GM19351 (cell line): ENCODE measurements around the gene MTHFD1L.

Experiments
- ATAC-seq: cut with Tn5 transposase; IDR thresholded peaks from one replicate; pipeline ENCODE4 v1.9.1; 2021; ENCODE audit warnings: mild to moderate bottlenecking, moderate library complexity; ENCODE audit not compliant: unreplicated experiment

MTHFD1L gene

GRCh38 chr6:151009576-151009975, 144.1 kb downstream of the MTHFD1L start:
- ATAC-seq = no peak

DNA sequence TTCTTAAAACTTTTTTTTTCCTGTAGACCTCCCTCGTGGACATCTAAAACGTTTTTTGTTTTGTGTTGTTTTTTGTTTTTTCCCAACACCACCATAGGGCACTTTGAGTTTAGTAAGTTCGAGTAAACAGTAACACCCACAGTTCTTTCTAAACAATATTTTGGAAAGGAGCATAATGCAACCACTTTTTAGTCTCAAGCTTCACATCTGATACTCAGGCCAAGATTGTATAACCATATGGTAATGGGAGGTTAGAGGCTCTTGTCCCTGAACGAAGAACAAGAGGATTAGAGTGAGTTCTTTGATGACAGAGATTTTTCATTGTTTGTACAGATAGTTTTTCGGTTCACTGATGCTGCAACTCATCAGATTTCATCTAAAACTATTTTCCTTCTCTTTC, 144.6 kb downstream of the MTHFD1L start:
- no peak for ATAC-seq

DNA sequence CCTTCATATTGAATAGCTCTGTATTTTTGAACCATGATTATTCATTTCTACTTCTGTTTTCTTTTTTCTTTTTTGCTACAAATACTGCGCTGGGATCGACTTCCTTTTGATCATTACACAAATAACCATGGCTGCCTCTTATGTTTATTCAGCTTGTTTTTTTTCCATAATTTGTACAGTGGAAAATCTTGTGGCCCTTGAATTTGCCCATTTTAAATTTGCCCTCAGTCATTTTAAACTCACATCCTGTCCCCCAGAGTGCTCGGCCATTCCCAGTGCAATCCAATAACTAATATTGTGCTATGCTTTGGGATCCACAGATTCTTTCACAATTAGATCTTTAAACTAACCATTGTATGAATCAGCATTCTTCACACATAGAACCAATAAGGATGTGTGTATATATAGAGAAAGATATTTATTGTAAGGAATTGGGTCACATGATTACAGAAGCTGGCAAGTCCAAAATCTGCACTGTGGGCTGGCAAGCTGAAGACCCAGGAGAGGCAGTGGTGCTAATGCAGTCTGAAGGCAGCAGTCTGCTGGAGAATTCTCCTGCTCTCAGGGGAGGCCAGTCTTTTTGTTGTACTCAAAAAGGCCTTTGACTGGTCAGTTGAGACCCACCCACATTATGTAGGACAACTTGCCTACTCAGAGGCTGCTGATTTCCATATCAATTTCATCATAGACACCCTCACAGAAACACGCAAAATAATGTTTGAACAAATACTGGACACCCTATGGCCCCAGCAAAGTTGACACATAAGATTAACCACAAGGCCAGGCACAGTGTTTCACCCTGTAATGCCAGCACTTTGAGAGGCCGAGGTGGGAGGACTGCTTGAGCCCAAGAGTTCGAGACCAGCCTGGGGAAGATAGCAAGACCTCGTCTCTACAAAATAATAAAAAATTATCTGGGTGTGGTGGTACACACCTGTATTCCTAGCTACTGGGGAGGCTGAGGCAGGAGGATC, 147.1 kb downstream of the MTHFD1L start:
- no peak for ATAC-seq

DNA sequence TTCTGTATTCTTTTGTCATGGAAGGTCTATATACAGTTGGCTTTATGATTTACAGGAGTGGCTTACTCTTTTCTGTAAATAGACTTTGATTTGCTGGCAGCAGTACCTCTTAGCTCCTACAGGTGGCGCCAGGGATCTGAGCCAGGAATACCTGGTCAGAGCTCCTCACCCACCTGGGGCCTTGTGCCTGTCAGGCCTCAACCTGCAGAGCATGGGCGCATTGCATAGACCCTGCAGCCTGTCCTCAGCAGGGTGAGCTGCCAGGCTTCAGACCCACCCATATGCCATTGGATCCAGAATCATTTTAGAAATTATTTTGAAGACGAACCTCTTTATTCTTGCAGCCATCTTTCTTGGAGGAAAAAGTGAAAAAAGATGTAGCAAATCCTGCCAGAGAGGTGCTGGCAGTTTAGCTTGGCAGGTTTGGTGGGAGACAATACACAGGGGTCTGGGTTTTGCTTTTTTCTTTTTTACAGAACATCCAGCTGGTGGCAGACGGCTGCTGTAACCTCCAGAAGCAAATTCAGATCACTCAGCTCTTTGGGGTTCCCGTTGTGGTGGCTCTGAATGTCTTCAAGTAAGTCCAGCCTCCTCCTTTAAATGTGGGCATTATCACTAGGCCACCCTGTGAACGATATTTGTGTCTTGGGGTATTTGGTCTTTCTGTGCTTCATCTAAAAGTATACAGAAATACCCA, 149.1 kb downstream of the MTHFD1L start:
- ATAC-seq = peak; percentile 86

GRCh38 chr6:151015101-151015700, 149.7 kb downstream of the MTHFD1L start:
- no peak for ATAC-seq

- no peak for ATAC-seq
These were observed 150.6 kb downstream of the MTHFD1L start for GRCh38 chr6:151016107-151016506.

- ATAC-seq = no peak
These were observed 152.5 kb downstream of the MTHFD1L start for GRCh38 chr6:151018046-151018445.

- no peak for ATAC-seq
These were observed 153.6 kb downstream of the MTHFD1L start for GRCh38 chr6:151018911-151019782.

DNA sequence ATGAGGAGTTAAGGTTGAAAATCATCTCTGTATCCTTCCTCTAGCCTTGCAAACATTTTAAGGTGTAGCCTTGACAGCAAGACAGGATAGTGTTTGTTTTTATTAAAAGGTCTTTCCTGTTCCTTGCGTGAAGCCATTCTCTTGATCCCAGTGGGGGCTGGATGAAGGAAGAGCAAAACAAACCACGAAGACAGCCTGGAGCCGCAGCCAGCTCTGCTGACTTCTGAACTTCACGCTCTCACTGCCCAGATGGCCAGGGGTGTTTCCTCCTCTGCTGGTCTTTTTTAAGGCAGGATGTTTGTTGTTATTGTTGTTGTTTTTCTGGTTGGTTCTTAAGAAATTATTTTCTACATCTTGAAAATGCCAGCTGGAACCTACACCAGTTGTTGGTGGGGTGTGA, 156.4 kb downstream of the MTHFD1L start:
- ATAC-seq = no peak

DNA sequence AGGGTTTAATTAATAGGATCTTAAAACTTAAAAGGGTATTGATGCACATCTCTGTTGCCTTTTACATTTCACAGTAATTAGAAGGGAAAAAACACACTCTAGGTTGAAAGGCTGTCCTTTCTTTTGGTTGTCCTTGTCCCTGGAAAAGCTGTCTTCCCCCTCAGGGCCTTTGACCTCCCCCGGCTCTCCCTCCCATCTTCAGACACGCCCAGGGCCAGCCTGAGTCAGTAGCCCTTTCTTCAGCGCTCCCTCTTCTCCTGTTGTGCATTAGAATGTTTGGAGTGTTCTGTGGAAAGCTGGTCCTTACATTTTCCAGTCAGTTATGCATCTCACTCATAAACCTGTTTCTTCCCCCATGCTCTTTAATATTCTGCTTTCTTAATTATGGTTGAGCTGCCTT, 157.0 kb downstream of the MTHFD1L start:
- no peak for ATAC-seq

- ATAC-seq = no peak
These were observed 157.8 kb downstream of the MTHFD1L start for GRCh38 chr6:151023342-151023741.

- no peak for ATAC-seq
These were observed 159.1 kb downstream of the MTHFD1L start for GRCh38 chr6:151024597-151024996.

- no peak for ATAC-seq
These were observed 159.6 kb downstream of the MTHFD1L start for GRCh38 chr6:151025076-151025475.

DNA sequence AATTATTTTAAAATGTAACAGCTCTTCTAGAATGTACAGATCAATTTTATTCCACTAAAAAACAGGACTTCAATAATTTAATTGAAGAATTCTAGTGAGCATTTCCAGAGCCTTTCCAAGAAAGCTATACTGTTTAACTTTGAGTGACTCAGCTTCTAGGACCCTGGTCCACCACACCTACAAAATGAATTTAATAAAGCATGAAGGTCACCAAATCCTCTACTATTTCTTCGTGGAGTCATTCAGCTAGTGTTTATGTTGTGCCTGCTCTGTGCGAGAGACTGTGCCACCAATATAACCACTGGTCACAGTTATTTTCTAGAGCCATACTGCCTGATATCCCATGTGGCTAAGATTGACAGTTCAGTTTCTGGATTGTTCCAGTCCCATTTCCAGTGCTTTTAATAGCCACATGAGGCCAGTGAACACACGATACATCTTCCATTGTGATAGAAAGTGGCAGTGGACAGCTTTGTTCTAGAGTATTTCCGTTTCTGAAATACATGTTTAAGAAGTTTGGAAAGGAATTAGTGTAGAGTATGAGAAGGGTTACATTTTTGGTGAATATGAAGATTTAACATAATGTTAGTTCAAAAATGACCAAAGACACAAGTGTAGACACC, 160.7 kb downstream of the MTHFD1L start:
- ATAC-seq = no peak

- no peak for ATAC-seq
These were observed 161.8 kb downstream of the MTHFD1L start for GRCh38 chr6:151027295-151027747.

- no peak for ATAC-seq
These were observed 162.7 kb downstream of the MTHFD1L start for GRCh38 chr6:151027936-151028838.

- no peak for ATAC-seq
These were observed 164.5 kb downstream of the MTHFD1L start for GRCh38 chr6:151029970-151030369.

DNA sequence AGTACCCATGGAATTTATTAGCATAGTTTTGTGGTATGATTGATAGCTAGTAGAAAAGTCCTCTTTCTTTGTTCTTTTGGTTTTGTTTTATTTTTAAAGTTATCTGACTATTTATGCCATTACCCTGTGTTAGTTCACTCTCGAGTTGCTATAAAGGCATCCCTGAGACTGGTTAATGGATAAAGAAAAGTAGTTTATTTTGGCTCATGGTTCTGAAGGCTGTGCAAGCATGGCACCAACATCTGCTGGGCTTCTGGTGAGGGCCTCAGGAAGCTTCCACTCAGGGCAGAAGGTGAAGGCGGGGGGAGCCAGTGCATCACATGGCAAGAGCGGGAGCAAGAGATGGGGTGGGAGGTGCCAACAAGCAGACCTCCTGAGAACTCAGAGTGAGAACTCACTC, 166.5 kb downstream of the MTHFD1L start:
- no peak for ATAC-seq
